ENCODE data around the gene EMP3.
A peak's percentile ranks its signal among the peaks of the same experiment; 100 is the strongest.

The EMP3 gene

DNA sequence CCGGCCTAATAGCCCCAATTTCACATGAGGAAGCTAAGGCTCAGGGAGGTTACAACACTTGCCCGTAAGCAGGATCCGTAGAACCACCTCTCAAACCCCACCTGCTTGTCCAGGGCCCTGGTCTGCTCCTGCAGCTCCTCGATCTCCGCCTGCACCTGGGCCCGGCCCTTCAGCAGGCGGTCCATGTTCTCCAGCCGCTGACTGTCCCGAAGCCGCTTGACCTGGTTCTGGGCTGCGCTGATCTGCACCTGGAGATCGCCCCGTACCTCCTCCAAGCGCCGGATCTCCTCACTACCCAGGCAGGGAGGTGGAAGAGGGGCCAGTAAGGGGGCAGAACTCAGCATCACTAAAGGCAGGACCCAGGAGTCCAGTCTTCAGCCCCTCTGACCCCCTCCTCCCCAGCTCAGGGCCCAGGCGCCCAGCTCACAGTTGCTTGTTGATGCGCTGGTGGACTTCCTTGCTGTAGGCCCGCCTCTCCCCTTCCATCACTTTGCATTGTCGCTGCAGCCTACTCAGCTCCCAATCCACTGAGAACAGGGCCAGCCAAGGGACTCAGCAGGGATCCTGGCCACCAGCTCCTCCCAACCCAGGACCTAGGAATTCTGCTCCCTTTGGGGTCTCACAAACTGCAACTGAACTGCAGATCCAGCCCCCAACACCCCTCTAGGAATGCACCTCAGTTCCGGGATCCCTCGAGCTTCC, 6.9 kb upstream of the EMP3 start:
- no peak for DNase-seq (ENCODE audit: low read depth in 3 of 3)

GRCh38 chr19:48319647-48320541, 5.5 kb upstream of the EMP3 start:
- DNase-seq (ENCODE audit: low read depth in 3 of 3): peak; percentile 50 to 67 (median 63)

GRCh38 chr19:48321372-48321621, 4.1 kb upstream of the EMP3 start:
- peak; percentile 91 to 96 (median 93) for DNase-seq (ENCODE audit: low read depth in 3 of 3)

DNA sequence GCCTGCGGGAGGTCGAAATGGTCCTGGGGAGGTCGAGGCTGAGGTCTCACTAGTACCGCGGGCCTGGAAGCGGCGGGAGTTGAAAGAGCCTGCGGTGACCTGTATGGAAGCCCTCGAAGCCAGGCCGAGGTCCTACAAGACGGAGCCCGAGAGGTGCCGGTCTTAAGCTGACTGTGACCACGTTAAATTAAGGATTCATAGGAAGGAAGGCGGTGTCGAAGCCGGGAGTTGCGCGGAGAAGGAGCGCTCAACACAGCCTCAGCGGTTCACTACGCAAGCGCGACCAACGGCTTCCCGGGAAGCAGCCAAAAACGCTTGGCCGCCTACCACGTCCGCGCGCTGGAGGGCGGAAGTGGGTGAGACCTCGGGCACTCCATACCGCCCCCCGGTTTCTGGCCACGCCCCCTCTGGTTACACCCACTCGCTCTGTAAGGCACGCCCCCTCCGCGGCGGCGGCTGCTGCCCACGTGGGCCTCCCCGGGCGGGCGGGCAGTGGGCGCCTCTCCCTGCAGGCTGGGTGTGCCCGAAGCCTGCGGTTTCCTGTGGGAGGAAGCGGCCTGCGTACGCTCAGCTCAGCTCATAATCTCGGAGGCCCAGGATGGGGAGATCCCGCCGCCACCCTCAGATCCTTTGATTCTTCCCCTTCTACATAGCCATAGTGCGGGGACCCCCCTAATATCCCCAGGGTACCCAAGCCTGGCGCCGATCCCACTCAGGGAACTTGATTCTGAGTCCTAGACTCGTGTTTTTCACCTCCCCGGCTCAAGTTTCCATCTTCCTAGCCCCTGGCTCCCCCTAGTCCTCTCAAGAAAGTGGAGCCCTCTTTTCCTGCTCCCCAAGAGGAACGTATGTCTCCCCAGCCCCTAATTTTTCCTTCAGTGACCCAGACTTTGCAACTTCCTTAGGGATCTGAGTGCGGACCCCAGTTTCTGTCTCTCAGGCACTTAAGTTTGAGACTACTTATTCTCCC, 3.4 kb upstream of the EMP3 start:
- DNase-seq (ENCODE audit: low read depth in 3 of 3): peak; percentile 94 to 99 (median 98)

GRCh38 chr19:48329167-48329891, 4.0 kb downstream of the EMP3 start:
- DNase-seq (ENCODE audit: low read depth in 3 of 3): no peak

DNA sequence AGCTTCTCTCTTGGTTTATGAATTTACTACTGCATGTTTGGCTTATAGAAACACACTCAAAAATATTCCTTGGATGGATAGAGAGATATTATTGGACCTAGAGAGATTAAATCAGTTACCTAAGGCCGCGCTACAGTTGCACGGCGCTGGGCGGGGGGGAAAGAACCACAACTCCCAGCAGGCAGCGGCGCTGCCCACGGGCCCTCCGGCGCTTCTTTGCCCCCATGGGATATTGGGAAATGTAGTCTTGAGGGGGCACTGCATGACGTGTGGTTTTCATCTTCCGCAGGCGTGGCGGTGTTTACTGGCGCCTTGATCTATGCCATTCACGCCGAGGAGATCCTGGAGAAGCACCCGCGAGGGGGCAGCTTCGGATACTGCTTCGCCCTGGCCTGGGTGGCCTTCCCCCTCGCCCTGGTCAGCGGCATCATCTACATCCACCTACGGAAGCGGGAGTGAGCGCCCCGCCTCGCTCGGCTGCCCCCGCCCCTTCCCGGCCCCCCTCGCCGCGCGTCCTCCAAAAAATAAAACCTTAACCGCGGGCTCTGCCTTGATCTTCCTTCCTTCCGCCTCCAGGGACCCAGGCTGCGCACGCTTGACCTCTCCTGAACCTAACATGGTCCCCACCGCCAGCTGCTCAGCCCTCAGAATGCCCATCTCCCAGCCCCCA, 4.8 kb downstream of the EMP3 start:
- DNase-seq (ENCODE audit: low read depth in 3 of 3): peak; percentile 55 to 69 (median 63)

- no peak for DNase-seq (ENCODE audit: low read depth in 3 of 3)
Measured at GRCh38 chr19:48332351-48332661, 7.0 kb downstream of the EMP3 start.

DNA sequence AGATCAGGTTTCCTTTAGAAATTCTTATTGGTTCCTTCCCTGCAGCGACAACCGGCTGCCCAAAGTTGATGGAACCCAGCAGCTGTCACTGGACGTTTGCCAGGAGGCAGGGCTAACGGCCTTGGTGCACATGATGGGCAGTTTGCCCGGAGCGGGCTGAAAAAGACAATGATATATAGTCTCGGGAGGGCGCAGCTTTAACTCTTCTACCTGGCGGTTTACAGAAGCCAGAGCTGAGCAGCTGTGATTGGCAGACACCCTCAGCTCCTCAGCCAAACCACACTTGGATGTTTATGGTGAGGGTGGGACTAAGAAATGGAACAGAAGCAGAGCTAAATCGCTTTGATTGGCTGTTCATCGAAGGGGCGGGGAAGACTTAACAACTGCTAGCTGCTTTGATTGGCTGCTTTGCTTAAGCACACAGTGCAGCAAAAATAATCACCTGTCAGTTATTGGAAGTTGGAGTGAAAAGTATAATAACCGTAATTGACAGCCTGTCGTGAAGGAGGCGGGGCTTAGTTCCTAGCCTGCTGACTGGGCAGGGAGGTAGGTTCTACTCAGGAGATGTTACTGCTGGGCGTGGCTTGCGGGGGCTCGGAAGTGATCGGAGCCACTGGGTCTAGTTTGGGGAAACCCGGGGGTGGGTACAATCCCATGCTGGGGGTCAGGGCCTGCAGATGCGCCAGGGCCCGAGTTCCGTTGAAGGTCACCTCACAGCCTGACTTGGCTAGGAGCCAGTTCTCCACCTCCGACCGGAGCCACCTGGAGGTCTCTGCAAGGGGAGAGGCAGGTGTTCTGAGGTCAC, 7.5 kb downstream of the EMP3 start:
- peak; percentile 76 to 92 (median 88) for DNase-seq (ENCODE audit: low read depth in 3 of 3)

- peak; percentile 85 to 89 (median 87) for DNase-seq (ENCODE audit: low read depth in 3 of 3)
Measured at GRCh38 chr19:48333467-48334384, 8.4 kb downstream of the EMP3 start.

DNA sequence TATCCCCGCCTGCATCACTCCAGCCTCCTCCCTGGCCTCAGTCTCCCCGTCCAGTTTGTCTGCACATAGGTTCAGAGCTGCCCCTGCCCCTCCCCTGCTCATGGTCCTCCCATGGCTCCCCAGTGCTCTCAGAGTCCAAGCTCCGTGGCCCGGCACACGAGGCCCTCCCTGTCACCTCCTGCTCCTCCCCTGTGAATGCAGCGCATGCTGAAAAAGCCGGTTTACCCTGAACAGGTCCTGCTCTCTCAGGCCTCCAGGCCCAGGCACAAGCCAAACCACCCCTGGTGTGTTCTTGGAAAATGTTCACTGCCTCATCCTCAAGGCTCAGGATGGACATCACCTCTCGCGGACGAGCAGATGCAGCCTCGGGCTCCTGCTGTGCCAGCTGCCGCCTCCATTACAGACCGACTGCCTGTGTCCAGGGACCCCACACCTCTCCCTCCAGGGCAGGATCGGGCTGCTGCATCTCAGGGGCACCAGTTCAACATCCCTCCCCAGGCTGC, 13.0 kb downstream of the EMP3 start:
- DNase-seq (ENCODE audit: low read depth in 3 of 3): no peak

DNA sequence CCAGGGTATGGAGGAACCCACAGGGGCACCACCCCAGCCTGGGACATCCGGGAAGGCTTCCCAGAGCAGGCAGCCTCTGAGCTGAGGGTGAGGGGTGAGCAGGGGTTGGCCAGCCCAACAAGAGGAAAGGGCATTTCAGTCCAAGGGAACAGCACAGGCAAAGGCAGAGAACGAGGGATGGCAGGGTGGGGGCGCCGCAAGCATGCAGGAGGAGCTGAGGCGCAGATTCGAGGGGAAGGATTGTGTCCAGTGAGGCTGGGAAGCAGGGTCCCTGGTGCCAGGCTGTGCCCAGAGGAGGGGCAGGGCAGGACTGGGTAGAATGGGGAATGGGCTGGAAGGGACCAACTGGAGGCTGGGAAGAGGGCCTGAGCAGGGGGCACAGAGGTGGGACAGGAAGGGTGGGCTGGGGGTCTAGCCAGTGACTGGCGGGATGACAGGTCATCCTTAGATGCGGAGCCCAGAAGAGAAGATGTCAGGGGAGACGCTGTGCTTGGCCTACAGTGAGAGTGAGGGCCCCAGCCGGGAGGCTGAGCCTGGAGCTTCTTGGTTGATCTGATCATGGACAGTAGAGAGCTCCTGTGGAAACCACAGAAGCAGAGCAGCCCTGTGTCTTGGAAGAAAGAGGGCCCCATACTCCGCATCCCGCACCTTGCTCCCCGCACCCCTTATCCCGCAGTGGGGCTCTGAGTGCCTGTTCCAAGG, 13.6 kb downstream of the EMP3 start:
- no peak for DNase-seq (ENCODE audit: low read depth in 3 of 3)

- DNase-seq (ENCODE audit: low read depth in 3 of 3): no peak
Measured at GRCh38 chr19:48340995-48341394, 15.6 kb downstream of the EMP3 start.

DNA sequence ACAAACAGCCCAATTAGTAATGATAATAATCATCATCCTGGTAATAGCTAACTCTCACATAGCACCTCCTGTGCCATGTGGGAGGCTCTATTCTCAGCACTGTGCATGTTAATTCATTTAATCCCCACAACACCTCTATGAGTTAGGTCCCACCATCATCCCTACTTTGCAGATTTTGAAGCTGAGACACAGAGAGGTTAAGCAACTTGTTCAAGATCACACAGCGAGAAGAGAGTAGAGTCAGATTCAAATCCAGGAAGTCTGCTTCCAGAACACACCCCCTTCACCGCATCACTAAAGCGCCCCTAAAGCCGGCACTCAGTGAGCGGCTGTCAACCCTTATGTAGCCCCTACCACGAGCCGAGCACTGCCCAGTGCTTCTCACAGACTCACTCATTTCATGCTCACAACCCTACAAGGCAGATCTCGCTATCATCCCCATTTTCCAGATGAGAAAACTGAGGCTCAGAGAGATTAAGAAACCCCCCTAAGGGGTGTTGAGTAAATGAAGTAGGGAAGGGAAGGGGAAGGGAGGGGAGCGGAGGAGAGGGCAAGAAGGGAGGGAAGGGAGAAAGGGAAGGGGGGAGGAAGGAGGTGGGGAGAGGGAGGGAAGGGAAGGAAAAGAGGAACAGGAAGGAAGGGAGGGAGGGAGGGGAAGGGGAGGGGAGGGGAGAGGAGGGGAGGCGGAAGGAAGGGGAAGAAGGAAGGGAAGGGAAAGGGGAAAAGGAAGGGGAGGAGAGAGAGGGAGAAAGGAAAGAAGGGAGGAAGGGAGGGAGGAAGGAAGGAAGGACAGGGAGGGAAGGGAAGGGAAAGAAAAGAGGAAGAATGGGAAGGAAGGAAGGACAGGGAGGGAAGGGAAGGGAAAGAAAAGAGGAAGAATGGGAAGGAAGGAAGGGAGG, 16.4 kb downstream of the EMP3 start:
- no peak for DNase-seq (ENCODE audit: low read depth in 3 of 3)

- DNase-seq (ENCODE audit: low read depth in 3 of 3): no peak
Measured at GRCh38 chr19:48342414-48342738, 17.0 kb downstream of the EMP3 start.

- DNase-seq (ENCODE audit: low read depth in 3 of 3): no peak
Measured at GRCh38 chr19:48342841-48343540, 17.6 kb downstream of the EMP3 start.

- DNase-seq (ENCODE audit: low read depth in 3 of 3): no peak
Measured at GRCh38 chr19:48344892-48345291, 19.5 kb downstream of the EMP3 start.

DNA sequence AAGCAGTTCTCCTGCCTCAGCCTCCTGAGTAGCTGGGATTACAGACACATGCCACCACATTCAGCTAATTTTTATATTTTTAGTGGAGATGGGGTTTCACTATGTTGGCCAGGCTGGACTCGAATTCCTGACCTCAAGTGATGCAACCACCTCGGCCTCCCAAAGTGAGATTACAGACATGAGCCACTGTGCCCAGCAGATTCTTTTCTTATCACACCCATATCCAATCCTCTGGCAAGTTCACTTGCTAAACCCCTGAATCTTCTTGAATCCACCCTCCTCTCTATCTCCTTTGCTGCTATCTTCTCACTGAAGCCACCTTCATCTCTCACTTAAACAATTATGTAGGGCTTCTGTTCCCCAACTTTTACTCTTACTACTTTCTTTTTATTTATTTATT, 20.8 kb downstream of the EMP3 start:
- no peak for DNase-seq (ENCODE audit: low read depth in 3 of 3)
